ENCODE data around the gene PSTPIP1.

Gene PSTPIP1

GRCh38 chr15:77017761-77018720 is 23.1 kb downstream of the PSTPIP1 start:
- Histone ChIP-seq H3K36me3 (ENCODE audit: control insufficient read depth, insufficient read depth, low read length) (no peaks in the 10 kb centered on the region), H3K9me3 (ENCODE audit: control insufficient read depth, low read length) (no peaks in the 10 kb centered on the region), H3K4me3 (ENCODE audit: low read length) (no peak overlapping the region), H3K9ac (ENCODE audit: low read length) (no peak overlapping the region), H3K27me3 (ENCODE audit: control insufficient read depth, insufficient read depth, low read length) (no peaks in the 10 kb centered on the region), H3K4me1 (ENCODE audit: control insufficient read depth, insufficient read depth, low read length) (peaks cover 9% of the 10 kb centered on the region)

- Histone ChIP-seq H3K9me3 (ENCODE audit: control insufficient read depth, low read length) (no peaks in the 10 kb centered on the region), H3K36me3 (ENCODE audit: control insufficient read depth, insufficient read depth, low read length) (no peaks in the 10 kb centered on the region), H3K9ac (ENCODE audit: low read length) (no peak overlapping the region), H3K27me3 (ENCODE audit: control insufficient read depth, insufficient read depth, low read length) (no peaks in the 10 kb centered on the region), H3K4me1 (ENCODE audit: control insufficient read depth, insufficient read depth, low read length) (peaks cover 3% of the 10 kb centered on the region), H3K4me3 (ENCODE audit: low read length) (no peak overlapping the region)
These were observed 24.0 kb downstream of the PSTPIP1 start for GRCh38 chr15:77018796-77019505.

DNA sequence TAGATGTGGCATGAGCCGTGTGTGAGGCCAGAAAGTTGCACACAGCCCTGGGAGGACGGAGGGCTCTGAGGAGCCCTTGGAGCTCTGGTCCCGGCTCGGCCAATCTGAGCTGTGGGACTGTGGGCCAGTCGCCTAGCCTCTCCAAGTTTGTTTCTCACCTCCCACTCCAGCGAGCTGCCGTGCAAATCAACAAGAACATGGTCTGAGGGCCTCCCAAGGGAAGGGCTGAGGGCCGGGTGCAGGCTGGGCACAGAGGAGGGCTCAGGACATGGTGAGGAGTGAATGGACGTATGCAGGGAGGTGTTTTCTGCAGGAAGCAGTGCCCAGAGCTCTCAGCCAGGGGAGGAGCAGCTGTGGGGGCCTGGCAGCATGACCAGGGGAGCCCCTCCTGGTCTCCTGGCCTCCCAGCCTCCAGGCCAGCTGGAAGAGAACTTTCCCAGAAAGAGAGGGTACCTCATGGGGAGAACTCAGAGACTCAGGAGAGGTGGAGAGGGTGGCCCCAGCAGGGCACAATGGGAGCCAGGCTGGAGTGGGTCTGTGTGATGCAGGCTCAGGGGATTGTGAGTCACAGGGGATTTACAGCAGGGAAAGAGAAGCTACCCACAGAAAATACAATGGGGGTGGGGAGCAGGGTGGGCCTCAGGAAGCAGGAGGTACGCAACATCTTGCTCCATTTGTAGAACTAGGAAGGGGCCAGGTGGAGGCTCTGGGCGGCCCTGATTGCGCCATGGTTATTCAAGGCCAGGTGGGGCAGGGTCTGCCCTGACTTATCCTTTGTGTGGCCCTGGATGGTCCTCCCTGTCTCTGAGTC is 24.8 kb downstream of the PSTPIP1 start:
- Histone ChIP-seq H3K9me3 (ENCODE audit: control insufficient read depth, low read length) (no peaks in the 10 kb centered on the region), H3K9ac (ENCODE audit: low read length) (no peak overlapping the region), H3K27me3 (ENCODE audit: control insufficient read depth, insufficient read depth, low read length) (no peaks in the 10 kb centered on the region), H3K4me1 (ENCODE audit: control insufficient read depth, insufficient read depth, low read length) (no peaks in the 10 kb centered on the region), H3K36me3 (ENCODE audit: control insufficient read depth, insufficient read depth, low read length) (no peaks in the 10 kb centered on the region), H3K4me3 (ENCODE audit: low read length) (no peak overlapping the region)

- H3K4me3 ChIP-seq (ENCODE audit: low read length): no peak overlapping the region
- H3K9ac ChIP-seq (ENCODE audit: low read length): no peak overlapping the region
- no peaks in the 10 kb centered on the region for H3K36me3 ChIP-seq (ENCODE audit: control insufficient read depth, insufficient read depth, low read length)
- no peaks in the 10 kb centered on the region for H3K9me3 ChIP-seq (ENCODE audit: control insufficient read depth, low read length)
- no peaks in the 10 kb centered on the region for H3K4me1 ChIP-seq (ENCODE audit: control insufficient read depth, insufficient read depth, low read length)
- no peaks in the 10 kb centered on the region for H3K27me3 ChIP-seq (ENCODE audit: control insufficient read depth, insufficient read depth, low read length)
These were observed 25.6 kb downstream of the PSTPIP1 start for GRCh38 chr15:77020348-77021087.

GRCh38 chr15:77021088-77021481 is 26.2 kb downstream of the PSTPIP1 start:
- no peak overlapping the region for H3K4me3 ChIP-seq (ENCODE audit: low read length)
- H3K9ac ChIP-seq (ENCODE audit: low read length): no peak overlapping the region
- no peaks in the 10 kb centered on the region for H3K4me1 ChIP-seq (ENCODE audit: control insufficient read depth, insufficient read depth, low read length)
- H3K36me3 ChIP-seq (ENCODE audit: control insufficient read depth, insufficient read depth, low read length): no peaks in the 10 kb centered on the region
- H3K9me3 ChIP-seq (ENCODE audit: control insufficient read depth, low read length): no peaks in the 10 kb centered on the region
- H3K27me3 ChIP-seq (ENCODE audit: control insufficient read depth, insufficient read depth, low read length): no peaks in the 10 kb centered on the region

DNA sequence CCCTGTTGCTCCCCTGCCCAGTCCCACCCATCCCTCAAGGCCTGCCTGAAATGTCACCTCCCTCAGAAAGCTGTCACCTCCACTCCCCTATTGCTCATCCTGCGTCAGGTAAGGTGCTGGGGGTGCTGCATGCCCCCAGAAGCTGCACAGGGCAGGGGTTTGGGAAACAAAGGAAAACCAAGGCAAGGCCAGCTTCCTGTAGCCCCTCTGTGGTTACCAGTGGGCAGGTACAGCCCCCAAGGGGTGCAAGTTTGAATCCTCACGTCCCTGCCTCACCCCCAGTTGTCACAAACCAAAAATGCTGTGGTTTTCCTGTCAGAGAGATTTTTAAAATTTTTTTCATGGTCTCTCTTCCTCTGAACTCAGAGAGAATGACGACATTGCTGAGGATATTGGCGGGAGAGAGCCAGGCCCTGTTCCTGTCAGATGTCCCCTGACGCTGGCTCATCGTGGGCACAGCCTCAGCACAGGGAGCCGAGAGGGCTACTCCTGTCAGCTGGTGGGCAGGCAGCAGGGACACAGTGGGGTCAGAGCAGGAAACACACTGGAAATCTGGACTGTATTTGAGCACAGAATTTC is 27.0 kb downstream of the PSTPIP1 start:
- Histone ChIP-seq H3K4me1 (ENCODE audit: control insufficient read depth, insufficient read depth, low read length) (no peaks in the 10 kb centered on the region), H3K4me3 (ENCODE audit: low read length) (no peak overlapping the region), H3K27me3 (ENCODE audit: control insufficient read depth, insufficient read depth, low read length) (no peaks in the 10 kb centered on the region), H3K9ac (ENCODE audit: low read length) (no peak overlapping the region), H3K36me3 (ENCODE audit: control insufficient read depth, insufficient read depth, low read length) (no peaks in the 10 kb centered on the region), H3K9me3 (ENCODE audit: control insufficient read depth, low read length) (no peaks in the 10 kb centered on the region)

DNA sequence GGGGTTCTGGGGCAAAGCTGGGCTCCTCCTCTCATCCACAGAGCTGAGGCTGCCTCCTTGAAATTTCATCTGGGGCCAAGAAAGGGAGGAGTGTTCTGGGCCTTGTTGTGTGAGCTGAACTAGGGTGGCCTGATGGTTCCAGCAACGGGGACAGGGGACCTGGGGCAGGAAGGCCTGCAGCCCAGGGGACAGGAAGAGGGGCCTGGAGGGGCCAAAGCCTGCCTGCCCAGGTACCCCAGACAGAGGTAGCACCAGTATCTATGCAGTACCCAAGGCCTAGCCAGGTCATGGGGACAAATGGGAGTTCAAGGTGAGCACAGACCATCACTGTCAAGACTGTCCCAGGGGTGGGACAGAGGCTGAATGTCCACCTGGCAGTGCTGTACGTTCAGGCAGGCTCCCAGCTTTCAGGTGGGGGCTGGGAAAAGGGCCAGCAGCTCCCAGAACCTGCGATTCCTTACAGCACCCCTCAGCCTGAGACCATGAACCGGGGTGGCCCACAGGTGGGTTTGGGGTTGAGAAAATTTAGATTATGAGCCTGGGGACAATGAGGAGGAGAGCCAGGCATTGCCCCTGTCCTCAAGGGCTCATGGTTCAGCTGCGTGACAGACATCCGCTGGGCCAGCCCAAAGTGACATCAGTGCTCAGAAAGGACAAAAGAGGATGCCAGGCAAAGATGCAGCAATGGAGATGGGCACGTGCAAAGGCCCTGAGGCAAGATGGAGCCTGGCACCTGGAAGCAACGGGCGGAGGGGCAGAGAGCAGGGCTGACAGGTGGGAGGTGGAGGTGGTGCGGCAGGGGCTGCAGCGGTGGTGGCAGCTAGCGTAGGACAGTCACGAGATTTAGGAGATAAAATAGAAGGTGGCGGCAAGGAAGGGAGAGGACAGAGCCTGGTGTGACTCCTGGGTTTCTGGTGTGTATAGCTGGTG is 28.0 kb downstream of the PSTPIP1 start:
- Histone ChIP-seq H3K9me3 (ENCODE audit: control insufficient read depth, low read length) (no peaks in the 10 kb centered on the region), H3K27me3 (ENCODE audit: control insufficient read depth, insufficient read depth, low read length) (peaks cover under 1% of the 10 kb centered on the region), H3K4me1 (ENCODE audit: control insufficient read depth, insufficient read depth, low read length) (no peaks in the 10 kb centered on the region), H3K36me3 (ENCODE audit: control insufficient read depth, insufficient read depth, low read length) (no peaks in the 10 kb centered on the region), H3K9ac (ENCODE audit: low read length) (no peak overlapping the region), H3K4me3 (ENCODE audit: low read length) (no peak overlapping the region)

DNA sequence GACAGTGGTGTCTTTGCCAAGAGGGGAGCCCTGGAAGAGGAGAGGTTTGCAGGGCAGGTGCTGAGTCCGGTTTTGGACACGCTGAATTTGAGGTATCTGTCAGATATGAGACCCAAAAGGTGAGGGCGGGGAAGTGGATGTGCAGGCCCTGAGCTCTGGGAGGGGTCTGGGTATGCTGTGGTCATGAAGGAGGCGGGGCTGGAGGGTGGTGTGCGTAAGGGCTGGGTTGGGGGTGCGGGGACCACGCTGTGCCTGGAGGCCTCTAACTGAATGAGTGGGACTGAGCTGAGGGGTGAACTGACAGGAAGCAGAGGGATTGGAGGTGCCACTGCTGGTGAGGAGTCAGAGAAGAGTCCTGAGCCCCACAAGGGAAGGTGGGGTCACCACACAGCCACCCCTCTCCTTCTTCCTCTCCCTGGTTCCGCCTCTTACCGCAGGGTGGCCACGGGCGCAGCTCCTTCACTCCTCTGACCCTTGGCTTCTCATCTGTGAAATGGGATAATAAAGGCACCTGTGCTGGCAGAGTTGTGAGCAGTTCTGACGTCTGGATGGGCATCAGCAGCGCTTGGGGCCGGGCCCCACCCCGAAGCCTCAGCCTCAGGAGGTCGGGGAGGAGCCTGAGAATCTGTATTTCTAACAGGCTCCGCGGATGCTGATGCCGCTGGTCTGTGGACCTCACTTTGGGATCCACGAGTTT is 28.8 kb downstream of the PSTPIP1 start:
- Histone ChIP-seq H3K9me3 (ENCODE audit: control insufficient read depth, low read length) (no peaks in the 10 kb centered on the region), H3K4me3 (ENCODE audit: low read length) (no peak overlapping the region), H3K36me3 (ENCODE audit: control insufficient read depth, insufficient read depth, low read length) (no peaks in the 10 kb centered on the region), H3K9ac (ENCODE audit: low read length) (no peak overlapping the region), H3K4me1 (ENCODE audit: control insufficient read depth, insufficient read depth, low read length) (peaks cover 6% of the 10 kb centered on the region), H3K27me3 (ENCODE audit: control insufficient read depth, insufficient read depth, low read length) (peaks cover 8% of the 10 kb centered on the region)

- no peak overlapping the region for H3K9ac ChIP-seq (ENCODE audit: low read length)
These were observed 29.6 kb downstream of the PSTPIP1 start for GRCh38 chr15:77024273-77025082.

More at GRCh38 chr15:77024273-77025082, 29.6 kb downstream of the PSTPIP1 start:
- no peaks in the 10 kb centered on the region for H3K9me3 ChIP-seq (ENCODE audit: control insufficient read depth, low read length)
- peaks cover 12% of the 10 kb centered on the region for H3K27me3 ChIP-seq (ENCODE audit: control insufficient read depth, insufficient read depth, low read length)
- H3K36me3 ChIP-seq (ENCODE audit: control insufficient read depth, insufficient read depth, low read length): no peaks in the 10 kb centered on the region
- H3K4me1 ChIP-seq (ENCODE audit: control insufficient read depth, insufficient read depth, low read length): peaks cover 12% of the 10 kb centered on the region
- no peak overlapping the region for H3K4me3 ChIP-seq (ENCODE audit: low read length)

All from mucosa of stomach (tissue), 1 donor.